ENCODE data around the gene GNAT1. TPM values are rescaled to one million over a fixed set of nuclear protein-coding genes. Genes with fewer than 3 reads are reported as not detected.

Gene GNAT1
- total RNA-seq, 3 donors from 2014 or later: not detected

- Histone ChIP-seq H3K4me3 (no peak overlapping the region), H3K27ac (no peak overlapping the region), H3K27me3 (no peaks in the 10 kb centered on the region), H3K4me1 (peaks cover 0 to 5% of the 10 kb centered on the region in 2 donors), H3K36me3 (no peaks in the 10 kb centered on the region), H3K9me3 (no peaks in the 10 kb centered on the region)
- intact Hi-C loops (cut with DNase I; ENCODE audit: low total_unique reads): loop anchor here (10.0 kb wide), 1 partner anchor 60 kb away; no protein-coding TSS in a partner anchor
- no peak for TF ChIP-seq CTCF (IDR thresholded peaks at IDR 0.05)
- no peak for TF ChIP-seq POLR2AphosphoS5 (IDR thresholded peaks at IDR 0.05)
- no peak for TF ChIP-seq POLR2A (IDR thresholded peaks at IDR 0.05)
- no peak for DNase-seq (ENCODE audit: low spot score in 2 of 2)
Measured at GRCh38 chr3:50185230-50185629, 6.2 kb upstream of the GNAT1 start.

- H3K27ac ChIP-seq: no peak overlapping the region
- H3K4me1 ChIP-seq: peaks cover 0 to 5% of the 10 kb centered on the region in 2 donors
- no peaks in the 10 kb centered on the region for H3K36me3 ChIP-seq
- no peaks in the 10 kb centered on the region for H3K27me3 ChIP-seq
- DNase-seq (ENCODE audit: low spot score in 2 of 2): no peak
- H3K9me3 ChIP-seq: no peaks in the 10 kb centered on the region
- H3K4me3 ChIP-seq: no peak overlapping the region
- intact Hi-C loops (cut with DNase I; ENCODE audit: low total_unique reads): loop anchor here (2.0 to 10.0 kb wide), 2 partner anchors 61 to 317 kb away; partner anchors contain the start of gene CAMKV
- TF ChIP-seq CTCF (IDR thresholded peaks at IDR 0.05) (no peak), POLR2AphosphoS5 (IDR thresholded peaks at IDR 0.05) (no peak), POLR2A (IDR thresholded peaks at IDR 0.05) (no peak)
Measured at GRCh38 chr3:50186096-50186495, 5.3 kb upstream of the GNAT1 start.

- Histone ChIP-seq H3K27me3 (peaks cover 0 to 1% of the 10 kb centered on the region in 2 donors), H3K36me3 (no peaks in the 10 kb centered on the region), H3K4me1 (peaks cover 0 to 5% of the 10 kb centered on the region in 2 donors), H3K4me3 (no peak overlapping the region), H3K27ac (no peak overlapping the region), H3K9me3 (no peaks in the 10 kb centered on the region)
- no peak for TF ChIP-seq POLR2A (IDR thresholded peaks at IDR 0.05)
- TF ChIP-seq POLR2AphosphoS5 (IDR thresholded peaks at IDR 0.05): no peak
- DNase-seq (ENCODE audit: low spot score in 2 of 2): no peak
- intact Hi-C loops (cut with DNase I; ENCODE audit: low total_unique reads): loop anchor here (2.0 to 10.0 kb wide), 2 partner anchors 63 to 319 kb away; partner anchors contain the start of gene CAMKV
Measured at GRCh38 chr3:50187750-50188149, 3.7 kb upstream of the GNAT1 start.

GRCh38 chr3:50189274-50189673 is 2.1 kb upstream of the GNAT1 start:
- Histone ChIP-seq H3K36me3 (no peaks in the 10 kb centered on the region), H3K27ac (no peak overlapping the region), H3K4me1 (peaks cover 4 to 5% of the 10 kb centered on the region in 2 donors), H3K4me3 (no peak overlapping the region), H3K27me3 (peaks cover 14 to 16% of the 10 kb centered on the region in 2 donors), H3K9me3 (no peaks in the 10 kb centered on the region)
- peak; percentile 52 to 89 (median 78) for TF ChIP-seq CTCF (IDR thresholded peaks at IDR 0.05)
- no peak for TF ChIP-seq POLR2A (IDR thresholded peaks at IDR 0.05)
- TF ChIP-seq POLR2AphosphoS5 (IDR thresholded peaks at IDR 0.05): peak in 2 of 3 donors; percentile 38 to 39
- intact Hi-C loops (cut with DNase I; ENCODE audit: low total_unique reads): loop anchor here (10.0 kb wide), 1 partner anchor 64 kb away; no protein-coding TSS in a partner anchor
- DNase-seq (ENCODE audit: low spot score in 2 of 2): peak; percentile 79 to 81

- no peak overlapping the region for H3K27ac ChIP-seq
- H3K36me3 ChIP-seq: no peaks in the 10 kb centered on the region
- intact Hi-C loops (cut with DNase I; ENCODE audit: low total_unique reads): loop anchor here (10.0 kb wide), 1 partner anchor 65 kb away; no protein-coding TSS in a partner anchor
- H3K4me1 ChIP-seq: peaks cover 0 to 4% of the 10 kb centered on the region in 2 donors
- H3K9me3 ChIP-seq: no peaks in the 10 kb centered on the region
- no peak for DNase-seq (ENCODE audit: low spot score in 2 of 2)
- H3K27me3 ChIP-seq: peaks cover 14 to 24% of the 10 kb centered on the region in 2 donors
- H3K4me3 ChIP-seq: no peak overlapping the region
- TF ChIP-seq POLR2AphosphoS5 (IDR thresholded peaks at IDR 0.05) (no peak), CTCF (IDR thresholded peaks at IDR 0.05) (no peak), POLR2A (IDR thresholded peaks at IDR 0.05) (no peak)
Measured at GRCh38 chr3:50189989-50190388, 1.4 kb upstream of the GNAT1 start.

All from breast epithelium (tissue), 4 donors.